GM19023 (cell line): ENCODE measurements around the gene CD320.
"Not testable (repeated sequence)": the region's sequence is repeated elsewhere in the genome, so short reads cannot be mapped to it uniquely, and the experiment has no call there.

Experiments used
- ATAC-seq: cut with Tn5 transposase; IDR thresholded peaks from one replicate; pipeline ENCODE4 v1.9.1; 2021; ENCODE audit warnings: mild to moderate bottlenecking, moderate library complexity; ENCODE audit not compliant: unreplicated experiment

CD320 gene

GRCh38 chr19:8310342-8311055 is 2.3 kb upstream of the CD320 start:
- no peak for ATAC-seq

DNA sequence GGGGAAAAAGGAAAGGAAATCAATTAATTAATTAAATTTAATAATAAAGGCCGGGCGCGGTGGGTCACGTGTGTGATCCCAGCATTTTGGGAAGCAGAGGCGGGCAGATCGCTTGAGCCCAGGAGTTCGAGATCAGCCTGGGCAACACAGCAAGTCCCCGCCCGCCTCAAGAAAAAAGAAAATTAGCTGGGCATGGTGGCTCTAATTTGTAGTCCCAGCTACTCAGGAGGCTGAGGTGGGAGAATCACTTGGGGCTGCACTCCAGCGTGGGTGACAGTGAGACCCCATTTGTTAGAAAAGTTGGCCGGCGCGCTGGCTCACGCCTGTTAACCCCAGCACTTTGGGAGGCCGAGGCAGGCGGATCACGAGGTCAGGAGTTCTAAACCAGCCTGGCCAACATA is 733 bp upstream of the CD320 start:
- no peak for ATAC-seq

GRCh38 chr19:8307400-8307964 is 676 bp downstream of the CD320 start:
- ATAC-seq: no peak

GRCh38 chr19:8306235-8307054 is 1.7 kb downstream of the CD320 start:
- ATAC-seq: no peak

DNA sequence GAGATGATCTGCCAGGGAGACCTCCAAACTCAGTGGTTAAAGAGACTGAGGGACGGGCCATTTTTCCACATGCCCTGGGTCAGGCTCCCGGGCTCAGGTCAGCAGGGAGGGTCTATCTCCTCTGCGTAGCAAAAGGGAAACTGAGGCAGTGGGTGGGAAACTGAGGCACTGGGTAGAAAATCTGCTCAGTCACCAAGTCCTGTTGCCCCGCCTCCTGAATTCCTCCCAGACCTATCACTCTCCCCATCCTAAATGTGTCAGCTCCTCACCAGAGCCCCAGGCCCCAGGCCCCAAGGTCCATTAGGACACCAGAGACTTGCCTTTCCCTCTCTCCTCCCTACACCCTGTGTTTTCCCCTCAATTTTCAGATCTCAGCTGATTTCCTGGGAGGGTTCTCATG is 2.4 kb downstream of the CD320 start:
- no peak for ATAC-seq

DNA sequence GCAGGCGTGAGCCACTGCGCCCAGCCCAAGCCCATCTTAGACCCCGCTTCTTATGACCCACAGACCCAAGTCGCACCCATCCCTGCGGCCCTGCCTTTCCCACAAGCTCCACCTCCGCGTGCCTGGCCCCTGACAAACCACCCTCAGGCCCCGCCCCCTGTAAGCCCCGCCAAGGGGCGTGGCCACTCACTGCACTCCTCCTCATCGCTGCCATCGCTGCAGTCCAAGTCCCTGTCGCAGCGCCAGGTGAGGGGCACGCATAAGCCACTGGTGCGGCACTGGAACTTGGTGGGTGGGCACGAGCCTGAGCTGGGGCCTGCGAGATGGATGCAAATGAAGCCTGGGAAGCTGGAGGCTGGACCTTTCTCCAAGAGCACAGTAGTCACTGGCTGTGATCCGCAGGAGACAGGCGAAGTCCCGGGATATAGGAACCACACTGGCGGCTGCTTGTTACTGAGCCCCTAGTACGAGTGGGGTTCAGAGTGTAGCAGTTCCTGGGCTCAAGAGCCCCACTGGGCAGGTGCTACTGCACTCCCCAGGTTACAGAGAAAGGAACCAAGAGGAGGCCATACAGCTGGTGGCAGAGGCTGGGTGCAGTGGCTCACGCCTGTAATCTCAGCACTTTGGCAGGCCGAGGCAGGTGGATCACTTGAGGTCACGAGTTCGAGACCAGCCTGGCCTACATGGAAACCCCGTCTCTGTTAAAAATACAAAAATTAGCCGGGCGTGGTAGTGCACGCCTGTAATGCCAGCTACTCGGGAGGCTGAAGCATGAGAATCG is 3.1 kb downstream of the CD320 start:
- ATAC-seq: no peak

- ATAC-seq: no peak
Measured at GRCh38 chr19:8302734-8303133, 5.4 kb downstream of the CD320 start.

GRCh38 chr19:8302357-8302691 is 5.8 kb downstream of the CD320 start:
- ATAC-seq: no peak

GRCh38 chr19:8291337-8291736 is 16.8 kb downstream of the CD320 start:
- not testable (repeated sequence) for ATAC-seq

GRCh38 chr19:8276508-8276907 is 31.6 kb downstream of the CD320 start:
- not testable (repeated sequence) for ATAC-seq

DNA sequence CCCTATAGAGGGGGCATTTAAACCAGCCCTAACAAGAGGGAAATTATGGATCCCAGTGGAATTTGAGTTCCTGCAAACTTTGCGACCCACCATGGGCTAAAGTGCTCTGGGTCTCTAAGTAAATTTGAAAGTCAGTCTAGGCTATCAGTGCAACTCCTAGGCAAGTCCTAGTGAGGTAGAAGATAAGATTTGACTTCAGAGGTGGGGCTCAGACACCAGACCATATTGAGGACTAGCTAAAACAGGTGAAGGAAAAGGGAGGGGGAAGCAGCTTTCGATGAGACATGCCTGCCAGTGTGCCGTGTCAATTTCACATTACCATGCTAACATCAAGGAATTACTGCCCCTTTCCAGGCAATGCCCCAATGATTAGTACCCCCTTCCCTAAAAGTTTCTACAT is 38.4 kb downstream of the CD320 start:
- no peak for ATAC-seq

DNA sequence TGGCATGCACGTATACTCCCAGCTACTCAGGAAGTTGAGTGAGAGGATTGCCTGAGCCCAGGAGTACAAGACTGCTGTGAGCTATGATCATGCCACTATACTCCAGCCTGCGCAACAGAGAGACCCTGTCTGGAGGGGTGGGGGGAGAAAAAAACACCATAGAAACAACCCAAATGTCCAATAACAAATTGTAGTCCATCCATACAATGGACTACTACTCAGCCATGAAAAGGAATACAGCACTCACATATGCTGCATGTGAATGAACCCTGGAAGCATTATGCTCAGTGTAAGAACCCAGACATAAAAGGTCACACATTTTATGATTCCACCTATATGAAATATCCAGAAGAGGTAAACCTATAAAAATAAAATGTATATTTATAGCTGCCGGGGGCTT is 42.3 kb downstream of the CD320 start:
- no peak for ATAC-seq

- not testable (repeated sequence) for ATAC-seq
Measured at GRCh38 chr19:8264248-8264647, 43.9 kb downstream of the CD320 start.

GRCh38 chr19:8262431-8262830 is 45.7 kb downstream of the CD320 start:
- ATAC-seq: no peak

DNA sequence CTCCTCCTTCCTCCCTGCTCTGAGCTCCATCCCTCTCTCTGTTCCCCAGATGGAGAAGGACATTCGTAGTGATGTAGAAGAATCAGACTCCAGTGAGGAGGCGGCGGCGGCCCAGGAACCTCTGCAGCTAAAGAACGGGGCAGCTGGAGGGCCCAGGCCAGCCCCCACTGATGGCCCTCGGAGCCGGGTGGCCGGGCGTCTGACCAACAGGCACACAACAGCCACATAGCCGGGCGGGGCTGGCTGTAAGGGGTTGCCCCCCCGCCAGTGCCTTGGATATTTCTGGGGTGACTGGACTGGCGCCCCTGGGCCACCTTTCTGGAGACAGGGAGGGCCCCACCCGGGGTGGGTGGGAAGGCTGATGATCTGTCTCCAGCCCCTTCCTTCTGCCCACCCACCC is 46.3 kb downstream of the CD320 start:
- ATAC-seq: no peak

GRCh38 chr19:8261347-8261746 is 46.8 kb downstream of the CD320 start:
- no peak for ATAC-seq

GRCh38 chr19:8259922-8260247 is 48.3 kb downstream of the CD320 start:
- ATAC-seq: no peak

GRCh38 chr19:8259142-8259921 is 48.8 kb downstream of the CD320 start:
- no peak for ATAC-seq

DNA sequence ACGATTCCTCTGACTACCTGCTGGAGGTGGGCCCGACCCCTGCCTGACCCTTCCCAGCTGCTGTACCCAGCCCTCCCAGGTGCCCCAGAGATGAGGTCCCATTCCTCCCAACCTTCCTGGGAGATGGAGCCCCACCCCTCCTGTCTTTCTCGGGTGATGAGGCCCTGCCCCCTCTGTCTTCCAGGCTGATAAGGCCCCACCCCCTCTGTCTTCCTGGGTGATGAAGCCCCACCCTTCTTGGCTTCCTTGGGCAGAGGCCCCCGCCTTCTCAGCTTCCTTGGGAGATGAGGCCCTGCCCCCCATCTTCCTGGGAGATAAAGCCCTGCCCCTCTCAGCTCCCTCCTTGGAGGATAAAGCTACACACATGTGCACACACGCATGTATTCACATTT is 51.1 kb downstream of the CD320 start:
- no peak for ATAC-seq

GRCh38 chr19:8256276-8257051 is 51.7 kb downstream of the CD320 start:
- no peak for ATAC-seq
